Measurements from ENCODE around the gene TSPAN16.

Gene TSPAN16

GRCh38 chr19:11261971-11262839 lies 33.8 kb upstream of the TSPAN16 start, which contains the start of gene DOCK6 (continued):
- TF ChIP-seq RBAK (tag by site-specific recombination; IDR thresholded peaks at IDR 0.05) (no peak), GLIS2 (tag by site-specific recombination; IDR thresholded peaks at IDR 0.05) (peak; percentile 52), ZNF146 (tag by site-specific recombination; IDR thresholded peaks at IDR 0.05) (peak; percentile 26; the same call in 1 of the 2 replicates), ZNF140 (tag by site-specific recombination; IDR thresholded peaks at IDR 0.05) (no peak), GLI2 (tag by site-specific recombination; IDR thresholded peaks at IDR 0.05; ENCODE audit: borderline replicate concordance, low read depth) (no peak), OVOL3 (tag by site-specific recombination; IDR thresholded peaks at IDR 0.05) (no peak), ZNF623 (tag by site-specific recombination; IDR thresholded peaks at IDR 0.05) (peak; percentile 21; the same call in 1 of the 2 replicates), YY1 (tag by site-specific recombination; IDR thresholded peaks at IDR 0.05) (peak; percentile 56; the same call in 1 of the 2 replicates), YY2 (tag by site-specific recombination; IDR thresholded peaks at IDR 0.05) (0 out of 2 replicates have a peak, but pooled peaks have one; percentile 16), CTCF (tag by site-specific recombination; IDR thresholded peaks at IDR 0.05) (peak; percentile 86), ZBTB7A (tag by site-specific recombination; IDR thresholded peaks at IDR 0.05; ENCODE audit: low read depth) (peak; percentile 71; the same call in 1 of the 2 replicates)

GRCh38 chr19:11263726-11264125 lies 32.2 kb upstream of the TSPAN16 start:
- Histone ChIP-seq H3K36me3 (ENCODE audit: control insufficient read depth in 2 of 2, insufficient read depth in 1 of 2, low read length in 2 of 2) (no peaks in the 10 kb centered on the region), H3K4me3 (ENCODE audit: low read depth, low read length) (no peak overlapping the region), H3K9me3 (ENCODE audit: control insufficient read depth, insufficient read depth, low read depth, low read length) (no peaks in the 10 kb centered on the region), H3K4me1 (ENCODE audit: control insufficient read depth, insufficient read depth, low read length) (no peaks in the 10 kb centered on the region; the same call in 1 of the 2 replicates), H3K27ac (ENCODE audit: extremely low read depth, low read depth, low read length) (no peak overlapping the region)
- TF ChIP-seq ZNF623 (tag by site-specific recombination; IDR thresholded peaks at IDR 0.05) (peak; percentile 98), ZNF560 (tag by site-specific recombination; IDR thresholded peaks at IDR 0.05; ENCODE audit: borderline replicate concordance) (0 out of 2 replicates have a peak, but pooled peaks have one; percentile 31), ZNF654 (tag by site-specific recombination; IDR thresholded peaks at IDR 0.05; ENCODE audit: low read depth) (0 out of 2 replicates have a peak, but pooled peaks have one; percentile 7), ZNF239 (tag by site-specific recombination; IDR thresholded peaks at IDR 0.05) (no peak), ZNF518A (tag by site-specific recombination; conservative IDR thresholded peaks at IDR 0.05; ENCODE audit: low read depth) (peak; percentile 60; the same call in 1 of the 2 replicates), REST (tag by site-specific recombination; IDR thresholded peaks at IDR 0.05) (0 out of 2 replicates have a peak, but pooled peaks have one; percentile 12), ZNF426 (tag by site-specific recombination; IDR thresholded peaks at IDR 0.05) (peak; percentile 50), ZBTB8A (tag by site-specific recombination; IDR thresholded peaks at IDR 0.05) (0 out of 2 replicates have a peak, but pooled peaks have one; percentile 17), ZNF521 (tag by site-specific recombination; IDR thresholded peaks at IDR 0.05) (no peak), ZBTB11 (tag by site-specific recombination; conservative IDR thresholded peaks at IDR 0.05; ENCODE audit: low read depth) (0 out of 2 replicates have a peak, but pooled peaks have one; percentile 15), ZNF394 (tag by site-specific recombination; IDR thresholded peaks at IDR 0.05; ENCODE audit: borderline replicate concordance) (no peak; the same call in 1 of the 2 replicates)
- CTCF ChIA-PET, result interaction anchor here (0.6 kb wide), 2 partner anchors 19 to 38 kb away, joined by 3 read pairs; no protein-coding TSS in a partner anchor
- POLR2A ChIA-PET, result no interaction called here
